ENCODE results near the gene ZRANB1. TPM values are rescaled to one million over a fixed set of nuclear protein-coding genes. Genes with fewer than 3 reads are reported as not detected.

The ZRANB1 gene
- total and polyA plus RNA-seq, 2 of the 13 experiments (the other 11 are each of a cell fraction or from before 2014, with no cell fraction given) = 10.3 to 19.6 TPM

GRCh38 chr10:124983321-124983720 is 41.4 kb downstream of the ZRANB1 start:
- FAIRE-seq (no peak), ATAC-seq (no peak), DNase-seq (ENCODE audit: low spot score) (no peak)
- Histone ChIP-seq H3K27ac (ENCODE audit: extremely low read length, insufficient read depth, low read length) (no peak overlapping the region), H3K9me3 (ENCODE audit: low read length) (no peaks in the 10 kb centered on the region), H3K4me1 (ENCODE audit: insufficient read depth, low read length) (peaks cover 18% of the 10 kb centered on the region), H4K20me1 (ENCODE audit: insufficient read depth, low read length) (no peaks in the 10 kb centered on the region), H3K9ac (ENCODE audit: insufficient read depth, low read depth, low read length) (no peak overlapping the region), H3K79me2 (ENCODE audit: insufficient read depth, low read length) (no peaks in the 10 kb centered on the region), H2AFZ (ENCODE audit: low read length) (no peak overlapping the region), H3K27me3 (ENCODE audit: control insufficient read depth in 1 of 2, insufficient read depth in 2 of 2, low read length in 2 of 2) (no peaks in the 10 kb centered on the region), H3K4me3 (replicated peaks in 1 of 3; ENCODE audit: insufficient read depth in 1 of 3, low read depth in 2 of 3, low read length in 3 of 3) (no peak overlapping the region), H3K4me2 (ENCODE audit: low read depth, low read length) (no peak overlapping the region), H3K36me3 (replicated peaks in 1 of 2; ENCODE audit: control insufficient read depth in 1 of 2, insufficient read depth in 2 of 2, low read length in 2 of 2) (peaks cover 19 to 60% of the 10 kb centered on the region in 2 experiments)
- CTCF ChIA-PET (ENCODE audit: low intra/inter-chr PET ratio, low total read pairs) = no interaction called here
- BruUV-seq (replicated peaks) = no TSS peak
- TF ChIP-seq ZFP90 (CRISPR knock-in tag; IDR thresholded peaks at IDR 0.05; ENCODE audit: borderline replicate concordance) (no peak), ATF7 (IDR thresholded peaks at IDR 0.05) (peak; percentile 50; the same call in 1 of the 2 replicates), ATF7 (CRISPR knock-in tag; IDR thresholded peaks at IDR 0.05) (no peak)
- POLR2A ChIA-PET = no interaction called here
- 93% methylated on average over 6 of the region's 6 CpGs for WGBS (ENCODE audit: low lambda C conversion rate)
- in situ Hi-C loops (cut with HindIII; ENCODE audit: extremely low pct_ligation_motif_present, low pct_unique_long_range_greater_than_20kb) = no loop called here
- intact Hi-C loops (cut with micrococcal nuclease; ENCODE audit: unreplicated experiment) = no loop called here

- BruUV-seq (replicated peaks) = no TSS peak
- DNase-seq (ENCODE audit: low spot score) (no peak), ATAC-seq (no peak), FAIRE-seq (no peak)
- intact Hi-C loops (cut with micrococcal nuclease; ENCODE audit: unreplicated experiment) = no loop called here
- ChIA-PET CTCF (ENCODE audit: low intra/inter-chr PET ratio, low total read pairs) (no interaction called here), POLR2A (no interaction called here)
- Histone ChIP-seq H2AFZ (ENCODE audit: low read length) (no peak overlapping the region), H3K36me3 (replicated peaks in 1 of 2; ENCODE audit: control insufficient read depth in 1 of 2, insufficient read depth in 2 of 2, low read length in 2 of 2) (peaks cover 19 to 54% of the 10 kb centered on the region in 2 experiments), H3K9me3 (ENCODE audit: low read length) (no peaks in the 10 kb centered on the region), H3K4me3 (replicated peaks in 1 of 3; ENCODE audit: insufficient read depth in 1 of 3, low read depth in 2 of 3, low read length in 3 of 3) (no peak overlapping the region), H3K79me2 (ENCODE audit: insufficient read depth, low read length) (no peaks in the 10 kb centered on the region), H3K4me1 (ENCODE audit: insufficient read depth, low read length) (peaks cover 18% of the 10 kb centered on the region), H3K9ac (ENCODE audit: insufficient read depth, low read depth, low read length) (no peak overlapping the region), H3K27ac (ENCODE audit: extremely low read length, insufficient read depth, low read length) (no peak overlapping the region), H3K27me3 (ENCODE audit: control insufficient read depth in 1 of 2, insufficient read depth in 2 of 2, low read length in 2 of 2) (no peaks in the 10 kb centered on the region), H4K20me1 (ENCODE audit: insufficient read depth, low read length) (no peaks in the 10 kb centered on the region), H3K4me2 (ENCODE audit: low read depth, low read length) (no peak overlapping the region)
- TF ChIP-seq SATB2 (CRISPR knock-in tag; IDR thresholded peaks at IDR 0.05) (no peak), TRIM22 (IDR thresholded peaks at IDR 0.05) (no peak), IKZF1 (IDR thresholded peaks at IDR 0.05) (no peak), ZNF766 (CRISPR knock-in tag; IDR thresholded peaks at IDR 0.05; ENCODE audit: borderline replicate concordance) (no peak), ZNF275 (CRISPR knock-in tag; IDR thresholded peaks at IDR 0.05; ENCODE audit: borderline replicate concordance) (no peak), HES4 (CRISPR knock-in tag; IDR thresholded peaks at IDR 0.05; ENCODE audit: borderline replicate concordance) (no peak), ZNF230 (CRISPR knock-in tag; IDR thresholded peaks at IDR 0.05) (no peak), SETDB1 (CRISPR knock-in tag; IDR thresholded peaks at IDR 0.05; ENCODE audit: borderline replicate concordance) (no peak), CAMTA2 (CRISPR knock-in tag; IDR thresholded peaks at IDR 0.05; ENCODE audit: borderline replicate concordance) (no peak), HOXA3 (CRISPR knock-in tag; IDR thresholded peaks at IDR 0.05) (no peak), ZNF652 (CRISPR knock-in tag; IDR thresholded peaks at IDR 0.05; ENCODE audit: borderline replicate concordance, low read depth) (no peak), ELF1 (CRISPR knock-in tag; IDR thresholded peaks at IDR 0.05) (no peak), HHEX (CRISPR knock-in tag; IDR thresholded peaks at IDR 0.05) (no peak), EEA1 (CRISPR knock-in tag; IDR thresholded peaks at IDR 0.05; ENCODE audit: borderline replicate concordance) (no peak), TBP (CRISPR knock-in tag; IDR thresholded peaks at IDR 0.05) (no peak), KAT8 (CRISPR knock-in tag; IDR thresholded peaks at IDR 0.05) (no peak)
- WGBS (ENCODE audit: low lambda C conversion rate) = 92% methylated on average over 1 of the region's 1 CpG
- in situ Hi-C loops (cut with HindIII; ENCODE audit: extremely low pct_ligation_motif_present, low pct_unique_long_range_greater_than_20kb) = no loop called here
Observed at GRCh38 chr10:124984376-124984775, 42.5 kb downstream of the ZRANB1 start.

Measured in HepG2 (cell line).